Measurements from ENCODE around the gene GBX1. TPM values are rescaled to one million over a fixed set of nuclear protein-coding genes. Genes with fewer than 3 reads are reported as not detected.
A peak's percentile ranks its signal among the peaks of the same experiment; 100 is the strongest.

GBX1 gene
- total and polyA plus RNA-seq, 12 donors, result not detected

GRCh38 chr7:151125846-151126481 is 41.5 kb downstream of the GBX1 start:
- Histone ChIP-seq H3K9me3 (replicated peaks in 1 of 3) (no peaks in the 10 kb centered on the region), H3K36me3 (replicated peaks in 1 of 2) (peaks cover 0 to 63% of the 10 kb centered on the region in 2 donors), H3K27me3 (no peaks in the 10 kb centered on the region), H3K4me1 (replicated peaks in 1 of 2) (peaks cover 0 to 7% of the 10 kb centered on the region in 2 donors), H3K4me3 (peak overlapping the region in 1 of 4 donors; percentile 40), H3K27ac (no peak overlapping the region)
- intact Hi-C loops (cut with DNase I), result loop anchor here (2.0 to 10.0 kb wide), 2 partner anchors 47 to 179 kb away; no protein-coding TSS in a partner anchor
- TF ChIP-seq POLR2A (IDR thresholded peaks at IDR 0.05) (no peak), CTCF (IDR thresholded peaks at IDR 0.05) (no peak)
- DNase-seq, result no peak
- WGBS, 4 donors, result 64 to 87% (median 73%) methylated on average over 24 to 58 of the region's 58 CpGs

GRCh38 chr7:151125470-151125845 is 42.0 kb downstream of the GBX1 start:
- peaks cover 0 to 65% of the 10 kb centered on the region in 2 donors for H3K36me3 ChIP-seq (replicated peaks in 1 of 2)
- H3K9me3 ChIP-seq (replicated peaks in 1 of 3), result no peaks in the 10 kb centered on the region
- peak overlapping the region in 1 of 4 donors; percentile 40 for H3K4me3 ChIP-seq
- 61 to 78% (median 68%) methylated on average over 16 to 22 of the region's 22 CpGs for WGBS, 4 donors
- TF ChIP-seq CTCF (IDR thresholded peaks at IDR 0.05), result peak in 1 of 6 experiments; percentile 8
- TF ChIP-seq POLR2A (IDR thresholded peaks at IDR 0.05), result no peak
- peaks cover 0 to 7% of the 10 kb centered on the region in 2 donors for H3K4me1 ChIP-seq (replicated peaks in 1 of 2)
- DNase-seq, result no peak
- no peak overlapping the region for H3K27ac ChIP-seq
- intact Hi-C loops (cut with DNase I), result loop anchor here (2.0 to 10.0 kb wide), 2 partner anchors 47 to 179 kb away; no protein-coding TSS in a partner anchor
- H3K27me3 ChIP-seq, result no peaks in the 10 kb centered on the region

GRCh38 chr7:151124899-151125399 is 42.5 kb downstream of the GBX1 start:
- 86 to 93% (median 88%) methylated on average over 10 to 14 of the region's 14 CpGs for WGBS, 4 donors
- H3K9me3 ChIP-seq (replicated peaks in 1 of 3), result no peaks in the 10 kb centered on the region
- H3K4me3 ChIP-seq, result no peak overlapping the region
- peaks cover 0 to 7% of the 10 kb centered on the region in 2 donors for H3K4me1 ChIP-seq (replicated peaks in 1 of 2)
- H3K27ac ChIP-seq, result no peak overlapping the region
- TF ChIP-seq POLR2A (IDR thresholded peaks at IDR 0.05) (no peak), CTCF (IDR thresholded peaks at IDR 0.05) (no peak)
- intact Hi-C loops (cut with DNase I), result loop anchor here (2.0 to 10.0 kb wide), 3 partner anchors 47 to 180 kb away; no protein-coding TSS in a partner anchor
- DNase-seq, result no peak
- peaks cover 0 to 66% of the 10 kb centered on the region in 2 donors for H3K36me3 ChIP-seq (replicated peaks in 1 of 2)
- H3K27me3 ChIP-seq, result no peaks in the 10 kb centered on the region

GRCh38 chr7:151124481-151124880 is 43.0 kb downstream of the GBX1 start:
- no peak for TF ChIP-seq CTCF (IDR thresholded peaks at IDR 0.05)
- TF ChIP-seq POLR2A (IDR thresholded peaks at IDR 0.05), result no peak
- no peaks in the 10 kb centered on the region for H3K27me3 ChIP-seq
- no peak for DNase-seq
- intact Hi-C loops (cut with DNase I), result loop anchor here (2.0 to 10.0 kb wide), 3 partner anchors 48 to 180 kb away; no protein-coding TSS in a partner anchor
- H3K4me3 ChIP-seq, result no peak overlapping the region
- no peaks in the 10 kb centered on the region for H3K9me3 ChIP-seq (replicated peaks in 1 of 3)
- no peak overlapping the region for H3K27ac ChIP-seq
- peaks cover 0 to 7% of the 10 kb centered on the region in 2 donors for H3K4me1 ChIP-seq (replicated peaks in 1 of 2)
- H3K36me3 ChIP-seq (replicated peaks in 1 of 2), result peaks cover 0 to 66% of the 10 kb centered on the region in 2 donors
- 74 to 86% (median 83%) methylated on average over 3 to 7 of the region's 7 CpGs for WGBS, 4 donors

Measured in adrenal gland (tissue), 12 donors.